Measurements from ENCODE around the gene CEP104.

GRCh38 chr1:3777078-3777547 is 79.9 kb downstream of the CEP104 start:
- TF ChIP-seq SNAI2 (CRISPR knock-in tag; IDR thresholded peaks at IDR 0.05), result no peak
- no peak for TF ChIP-seq PATZ1 (CRISPR knock-in tag; IDR thresholded peaks at IDR 0.05; ENCODE audit: borderline replicate concordance)
- no peak for TF ChIP-seq ZFP30 (CRISPR knock-in tag; IDR thresholded peaks at IDR 0.05)
